ENCODE measurements around the gene CITED4. TPM values are rescaled to one million over a fixed set of nuclear protein-coding genes. Genes with fewer than 3 reads are reported as not detected.
A peak's percentile ranks its signal among the peaks of the same experiment; 100 is the strongest.

CITED4 gene
- total and polyA plus RNA-seq, 9 of the 15 experiments (the other 6 are each of a cell fraction or from before 2014, with no cell fraction given): 0.11 to 1.2 (median 0.17) TPM; not detected in 2

DNA sequence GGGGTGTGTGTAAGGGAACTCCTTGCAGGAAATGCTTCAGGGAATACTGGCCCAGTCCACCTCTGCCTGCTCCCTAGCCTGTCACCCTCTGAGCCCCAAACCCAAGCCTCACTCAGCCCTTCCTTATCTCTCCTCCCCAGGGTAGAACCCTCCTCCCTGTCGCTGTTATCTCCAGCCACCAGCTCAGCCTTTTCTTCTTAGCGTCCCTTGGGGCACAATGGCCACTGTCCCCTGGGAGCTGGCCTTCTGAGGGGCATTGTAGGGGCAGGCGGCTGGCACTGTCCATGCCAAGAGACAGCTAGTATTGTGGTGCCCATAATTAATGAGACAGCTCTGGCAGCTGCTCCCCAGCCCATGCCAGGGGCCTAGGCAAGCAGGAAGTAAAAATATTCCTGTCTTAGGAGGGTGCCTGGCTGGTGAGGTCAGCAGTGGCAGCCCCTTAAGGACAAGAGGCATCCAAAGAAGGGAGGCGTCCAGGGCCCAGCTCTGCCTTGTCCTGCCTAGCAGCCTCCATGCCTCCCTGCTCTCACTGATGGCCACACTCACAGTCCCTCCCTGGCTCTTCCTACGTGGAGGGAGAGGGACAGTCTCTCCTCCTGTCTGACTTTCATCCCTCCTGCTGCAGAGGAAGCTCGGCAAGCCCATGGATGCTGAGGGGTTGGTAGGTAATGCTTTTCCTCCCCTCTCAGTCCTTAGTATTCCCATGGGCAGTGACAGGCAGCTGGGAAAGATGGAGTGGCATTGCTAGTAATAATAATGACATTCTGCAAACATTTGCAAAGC is 41.1 kb downstream of the CITED4 start (continued):
- TF ChIP-seq, protein P1, sequence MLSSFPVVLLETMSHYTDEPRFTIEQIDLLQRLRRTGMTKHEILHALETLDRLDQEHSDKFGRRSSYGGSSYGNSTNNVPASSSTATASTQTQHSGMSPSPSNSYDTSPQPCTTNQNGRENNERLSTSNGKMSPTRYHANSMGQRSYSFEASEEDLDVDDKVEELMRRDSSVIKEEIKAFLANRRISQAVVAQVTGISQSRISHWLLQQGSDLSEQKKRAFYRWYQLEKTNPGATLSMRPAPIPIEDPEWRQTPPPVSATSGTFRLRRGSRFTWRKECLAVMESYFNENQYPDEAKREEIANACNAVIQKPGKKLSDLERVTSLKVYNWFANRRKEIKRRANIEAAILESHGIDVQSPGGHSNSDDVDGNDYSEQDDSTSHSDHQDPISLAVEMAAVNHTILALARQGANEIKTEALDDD (IDR thresholded peaks at IDR 0.05): peak; percentile 59
- TF ChIP-seq POU5F1 (IDR thresholded peaks at IDR 0.05; ENCODE audit: borderline replicate concordance, low read depth, low read length, partially characterized antibody): no peak
- peak; percentile 51; the same call in 1 of the 2 replicates for TF ChIP-seq EGR1 (conservative IDR thresholded peaks at IDR 0.05)
- TF ChIP-seq JUND (IDR thresholded peaks at IDR 0.05; ENCODE audit: borderline replicate concordance, low read depth, low read length): peak; percentile 83
- peak; percentile 65; the same call in 2 of the 3 replicates for TF ChIP-seq JUND (tag; IDR thresholded peaks at IDR 0.05; ENCODE audit: borderline replicate concordance, low read depth, low read length)
- peak; percentile 100 for TF ChIP-seq DPF2 (IDR thresholded peaks at IDR 0.05)
- no peak for TF ChIP-seq MTF1 (CRISPR knock-in tag; IDR thresholded peaks at IDR 0.05; ENCODE audit: borderline replicate concordance)
- TF ChIP-seq FOXM1 (IDR thresholded peaks at IDR 0.05; ENCODE audit: low read depth): peak; percentile 96
- no peak for TF ChIP-seq FOXM1 (CRISPR knock-in tag; IDR thresholded peaks at IDR 0.05; ENCODE audit: low read depth)
- TF ChIP-seq OTX1 (CRISPR knock-in tag; IDR thresholded peaks at IDR 0.05): no peak
- TF ChIP-seq SRSF1 (IDR thresholded peaks at IDR 0.05; ENCODE audit: low read depth, low read length): no peak
- TF ChIP-seq, protein P2, sequence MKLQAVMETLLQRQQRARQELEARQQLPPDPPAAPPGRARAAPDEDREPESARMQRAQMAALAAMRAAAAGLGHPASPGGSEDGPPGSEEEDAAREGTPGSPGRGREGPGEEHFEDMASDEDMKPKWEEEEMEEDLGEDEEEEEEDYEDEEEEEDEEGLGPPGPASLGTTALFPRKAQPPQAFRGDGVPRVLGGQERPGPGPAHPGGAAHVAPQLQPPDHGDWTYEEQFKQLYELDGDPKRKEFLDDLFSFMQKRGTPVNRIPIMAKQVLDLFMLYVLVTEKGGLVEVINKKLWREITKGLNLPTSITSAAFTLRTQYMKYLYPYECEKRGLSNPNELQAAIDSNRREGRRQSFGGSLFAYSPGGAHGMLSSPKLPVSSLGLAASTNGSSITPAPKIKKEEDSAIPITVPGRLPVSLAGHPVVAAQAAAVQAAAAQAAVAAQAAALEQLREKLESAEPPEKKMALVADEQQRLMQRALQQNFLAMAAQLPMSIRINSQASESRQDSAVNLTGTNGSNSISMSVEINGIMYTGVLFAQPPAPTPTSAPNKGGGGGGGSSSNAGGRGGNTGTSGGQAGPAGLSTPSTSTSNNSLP (IDR thresholded peaks at IDR 0.05; ENCODE audit: borderline replicate concordance, low read depth, low read length): 0 out of 2 replicates have a peak, but pooled peaks have one; percentile 27
- TF ChIP-seq, protein P3, sequence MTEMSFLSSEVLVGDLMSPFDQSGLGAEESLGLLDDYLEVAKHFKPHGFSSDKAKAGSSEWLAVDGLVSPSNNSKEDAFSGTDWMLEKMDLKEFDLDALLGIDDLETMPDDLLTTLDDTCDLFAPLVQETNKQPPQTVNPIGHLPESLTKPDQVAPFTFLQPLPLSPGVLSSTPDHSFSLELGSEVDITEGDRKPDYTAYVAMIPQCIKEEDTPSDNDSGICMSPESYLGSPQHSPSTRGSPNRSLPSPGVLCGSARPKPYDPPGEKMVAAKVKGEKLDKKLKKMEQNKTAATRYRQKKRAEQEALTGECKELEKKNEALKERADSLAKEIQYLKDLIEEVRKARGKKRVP (CRISPR knock-in tag; IDR thresholded peaks at IDR 0.05): peak; percentile 70; the same call in 1 of the 2 replicates
- no peak for TF ChIP-seq RB1 (IDR thresholded peaks at IDR 0.05; ENCODE audit: low read depth)
- TF ChIP-seq, protein P4, sequence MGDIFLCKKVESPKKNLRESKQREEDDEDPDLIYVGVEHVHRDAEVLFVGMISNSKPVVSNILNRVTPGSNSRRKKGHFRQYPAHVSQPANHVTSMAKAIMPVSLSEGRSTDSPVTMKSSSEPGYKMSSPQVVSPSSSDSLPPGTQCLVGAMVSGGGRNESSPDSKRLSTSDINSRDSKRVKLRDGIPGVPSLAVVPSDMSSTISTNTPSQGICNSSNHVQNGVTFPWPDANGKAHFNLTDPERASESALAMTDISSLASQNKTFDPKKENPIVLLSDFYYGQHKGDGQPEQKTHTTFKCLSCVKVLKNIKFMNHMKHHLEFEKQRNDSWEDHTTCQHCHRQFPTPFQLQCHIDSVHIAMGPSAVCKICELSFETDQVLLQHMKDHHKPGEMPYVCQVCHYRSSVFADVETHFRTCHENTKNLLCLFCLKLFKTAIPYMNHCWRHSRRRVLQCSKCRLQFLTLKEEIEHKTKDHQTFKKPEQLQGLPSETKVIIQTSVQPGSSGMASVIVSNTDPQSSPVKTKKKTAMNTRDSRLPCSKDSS (IDR thresholded peaks at IDR 0.05; ENCODE audit: low read depth, partially characterized antibody): no peak
- TF ChIP-seq, protein P5, sequence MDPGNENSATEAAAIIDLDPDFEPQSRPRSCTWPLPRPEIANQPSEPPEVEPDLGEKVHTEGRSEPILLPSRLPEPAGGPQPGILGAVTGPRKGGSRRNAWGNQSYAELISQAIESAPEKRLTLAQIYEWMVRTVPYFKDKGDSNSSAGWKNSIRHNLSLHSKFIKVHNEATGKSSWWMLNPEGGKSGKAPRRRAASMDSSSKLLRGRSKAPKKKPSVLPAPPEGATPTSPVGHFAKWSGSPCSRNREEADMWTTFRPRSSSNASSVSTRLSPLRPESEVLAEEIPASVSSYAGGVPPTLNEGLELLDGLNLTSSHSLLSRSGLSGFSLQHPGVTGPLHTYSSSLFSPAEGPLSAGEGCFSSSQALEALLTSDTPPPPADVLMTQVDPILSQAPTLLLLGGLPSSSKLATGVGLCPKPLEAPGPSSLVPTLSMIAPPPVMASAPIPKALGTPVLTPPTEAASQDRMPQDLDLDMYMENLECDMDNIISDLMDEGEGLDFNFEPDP (CRISPR knock-in tag; IDR thresholded peaks at IDR 0.05): no peak
- TF ChIP-seq, protein P6, sequence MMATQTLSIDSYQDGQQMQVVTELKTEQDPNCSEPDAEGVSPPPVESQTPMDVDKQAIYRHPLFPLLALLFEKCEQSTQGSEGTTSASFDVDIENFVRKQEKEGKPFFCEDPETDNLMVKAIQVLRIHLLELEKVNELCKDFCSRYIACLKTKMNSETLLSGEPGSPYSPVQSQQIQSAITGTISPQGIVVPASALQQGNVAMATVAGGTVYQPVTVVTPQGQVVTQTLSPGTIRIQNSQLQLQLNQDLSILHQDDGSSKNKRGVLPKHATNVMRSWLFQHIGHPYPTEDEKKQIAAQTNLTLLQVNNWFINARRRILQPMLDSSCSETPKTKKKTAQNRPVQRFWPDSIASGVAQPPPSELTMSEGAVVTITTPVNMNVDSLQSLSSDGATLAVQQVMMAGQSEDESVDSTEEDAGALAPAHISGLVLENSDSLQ (IDR thresholded peaks at IDR 0.05): peak; percentile 79
- TF ChIP-seq ZNF274 (IDR thresholded peaks at IDR 0.05; ENCODE audit: borderline replicate concordance, low read depth, low read length): no peak
- no peak for TF ChIP-seq SNIP1 (IDR thresholded peaks at IDR 0.05; ENCODE audit: low read depth)
- no peak for TF ChIP-seq FOXP1 (CRISPR knock-in tag; IDR thresholded peaks at IDR 0.05)

Measured in K562 (cell line).